Iris pigment epithelial cell (primary cell): ENCODE results near the gene CAMK1D.
A peak's percentile ranks its signal among the peaks of the same experiment; 100 is the strongest.
"Not testable (repeated sequence)": the region's sequence is repeated elsewhere in the genome, so short reads cannot be mapped to it uniquely, and the experiment has no call there.

ENCODE experiments used
- DNase-seq: peaks from one replicate; pipeline ENCODE4 v3.0.0-alpha.2; 2011; ENCODE audit warnings: low read depth

Gene CAMK1D

GRCh38 chr10:12518024-12518423 lies 168.7 kb downstream of the CAMK1D start:
- DNase-seq: no peak

- no peak for DNase-seq
Measured at GRCh38 chr10:12521423-12521822, 172.1 kb downstream of the CAMK1D start.

GRCh38 chr10:12526311-12526710 lies 177.0 kb downstream of the CAMK1D start:
- no peak for DNase-seq

- DNase-seq: no peak
Measured at GRCh38 chr10:12529976-12530375, 180.6 kb downstream of the CAMK1D start.

- no peak for DNase-seq
Measured at GRCh38 chr10:12531305-12532220, 182.2 kb downstream of the CAMK1D start.

GRCh38 chr10:12533151-12533550 lies 183.8 kb downstream of the CAMK1D start:
- DNase-seq: no peak

- DNase-seq: no peak
Measured at GRCh38 chr10:12533723-12534122, 184.4 kb downstream of the CAMK1D start.

- no peak for DNase-seq
Measured at GRCh38 chr10:12534824-12535223, 185.5 kb downstream of the CAMK1D start.

GRCh38 chr10:12535656-12536055 lies 186.3 kb downstream of the CAMK1D start:
- no peak for DNase-seq

- DNase-seq: no peak
Measured at GRCh38 chr10:12538491-12538995, 189.2 kb downstream of the CAMK1D start.

- no peak for DNase-seq
Measured at GRCh38 chr10:12539350-12540164, 190.2 kb downstream of the CAMK1D start.

- DNase-seq: peak; percentile 16
Measured at GRCh38 chr10:12540341-12540781, 191.0 kb downstream of the CAMK1D start.

GRCh38 chr10:12541446-12542067 lies 192.2 kb downstream of the CAMK1D start:
- DNase-seq: no peak

GRCh38 chr10:12542133-12542670 lies 192.9 kb downstream of the CAMK1D start:
- no peak for DNase-seq

GRCh38 chr10:12543589-12543988 lies 194.2 kb downstream of the CAMK1D start:
- no peak for DNase-seq

GRCh38 chr10:12546160-12546802 lies 196.9 kb downstream of the CAMK1D start:
- not testable (repeated sequence) for DNase-seq

- no peak for DNase-seq
Measured at GRCh38 chr10:12547301-12547771, 198.0 kb downstream of the CAMK1D start.

- DNase-seq: no peak
Measured at GRCh38 chr10:12549297-12549696, 199.9 kb downstream of the CAMK1D start.

- DNase-seq: no peak
Measured at GRCh38 chr10:12550994-12551393, 201.6 kb downstream of the CAMK1D start.

GRCh38 chr10:12556039-12556438 lies 206.7 kb downstream of the CAMK1D start:
- DNase-seq: no peak

- DNase-seq: no peak
Measured at GRCh38 chr10:12559578-12560178, 210.3 kb downstream of the CAMK1D start.
